Suppressor macrophage treated with lipopolysaccharide for 1 hour (primary cell): ENCODE measurements around the gene GNAL.

Experiments used
- DNase-seq, 3 donors: peaks; one replicate each; pipeline ENCODE4 v3.0.0-alpha.2; 2020 to 2022

The GNAL gene

DNA sequence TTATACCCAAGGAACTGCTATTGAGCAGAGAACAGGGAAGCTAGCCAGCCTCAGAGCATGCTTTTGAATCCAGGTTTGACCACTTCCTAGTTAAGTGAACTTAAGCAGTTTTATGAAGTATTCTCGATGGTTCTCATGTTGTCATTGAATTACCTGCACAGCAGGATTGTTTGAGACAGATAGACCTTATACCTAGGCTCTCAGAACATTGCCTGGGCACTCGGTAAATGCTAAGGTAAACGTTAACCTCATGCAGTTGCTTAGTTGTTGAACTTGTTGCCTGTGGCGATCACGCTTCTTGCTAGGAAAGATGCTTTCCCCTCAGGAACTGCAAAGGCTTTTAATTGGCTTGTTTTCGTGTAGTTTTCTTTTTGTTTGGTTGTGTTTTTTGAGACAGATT is 128.2 kb downstream of the GNAL start:
- no peak for DNase-seq

DNA sequence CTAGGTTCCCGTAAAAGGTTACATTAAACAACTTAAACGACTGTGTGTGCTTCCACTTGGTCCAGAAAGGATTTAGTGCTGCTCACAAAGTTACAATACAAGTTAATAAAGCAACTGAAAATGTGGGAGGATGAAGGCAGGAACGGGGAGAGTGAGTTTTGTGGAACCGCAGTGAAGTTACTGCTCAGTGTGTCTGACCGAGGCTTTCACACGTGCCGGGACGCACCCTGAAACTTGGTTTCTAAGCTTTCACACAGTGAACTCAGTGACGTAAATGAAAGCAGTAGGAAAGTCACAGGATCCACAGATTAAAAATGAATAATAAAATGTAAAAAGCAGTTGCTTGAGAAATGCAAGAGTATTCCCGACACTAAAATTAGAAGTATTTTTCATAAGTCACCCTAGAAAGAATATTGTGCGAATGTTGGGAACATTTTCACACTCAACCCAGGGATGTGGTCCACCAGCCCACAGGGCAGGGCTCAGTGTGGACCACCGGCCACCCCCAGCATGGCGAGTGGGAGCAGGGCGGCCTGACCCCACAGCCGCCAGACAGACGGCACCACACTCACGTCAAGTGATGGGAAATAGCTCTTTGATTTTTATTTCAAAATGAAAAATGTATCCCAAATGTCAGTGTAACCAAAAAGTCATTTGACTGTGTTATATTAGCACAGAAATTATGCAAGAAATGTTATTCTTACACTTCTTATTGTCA is 129.6 kb downstream of the GNAL start:
- DNase-seq, result no peak

DNA sequence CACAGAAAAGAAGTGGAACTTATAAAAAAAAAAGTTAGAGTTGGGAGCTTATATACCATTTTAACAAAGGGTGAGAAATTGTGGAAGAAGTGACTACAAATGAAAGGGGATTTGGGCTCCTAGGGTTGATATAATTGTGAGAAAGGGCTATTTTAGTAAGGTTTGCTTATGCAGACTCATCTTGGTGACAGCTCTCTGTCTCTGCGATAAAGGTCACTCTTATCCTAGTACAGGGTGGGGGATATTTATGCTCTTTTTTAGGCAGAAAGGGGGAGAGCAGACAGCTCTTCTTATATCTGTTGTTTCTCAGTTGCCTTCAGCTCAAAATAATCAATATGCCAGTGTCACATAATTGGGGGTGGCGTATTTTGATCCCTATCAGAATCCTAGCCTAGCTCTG is 130.9 kb downstream of the GNAL start:
- DNase-seq, result no peak

DNA sequence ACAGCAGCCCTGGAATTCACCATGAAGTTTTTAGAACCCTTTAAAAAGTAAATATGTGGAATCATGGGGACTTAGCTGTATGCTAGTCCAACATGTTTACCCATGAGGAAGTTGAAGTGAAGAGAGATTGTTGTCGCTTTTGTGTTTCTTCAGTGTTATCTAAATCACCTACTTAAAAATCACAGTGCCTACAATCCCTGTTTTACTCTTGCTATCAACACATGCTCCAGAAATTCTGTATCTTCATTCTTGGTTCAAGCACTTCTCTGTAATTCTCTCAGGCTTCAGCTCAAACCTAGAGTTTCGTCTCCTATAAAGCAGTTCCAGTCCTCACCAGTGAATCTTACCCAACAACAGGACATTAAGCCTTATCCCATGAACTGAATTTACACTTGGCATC is 131.6 kb downstream of the GNAL start:
- no peak for DNase-seq

DNA sequence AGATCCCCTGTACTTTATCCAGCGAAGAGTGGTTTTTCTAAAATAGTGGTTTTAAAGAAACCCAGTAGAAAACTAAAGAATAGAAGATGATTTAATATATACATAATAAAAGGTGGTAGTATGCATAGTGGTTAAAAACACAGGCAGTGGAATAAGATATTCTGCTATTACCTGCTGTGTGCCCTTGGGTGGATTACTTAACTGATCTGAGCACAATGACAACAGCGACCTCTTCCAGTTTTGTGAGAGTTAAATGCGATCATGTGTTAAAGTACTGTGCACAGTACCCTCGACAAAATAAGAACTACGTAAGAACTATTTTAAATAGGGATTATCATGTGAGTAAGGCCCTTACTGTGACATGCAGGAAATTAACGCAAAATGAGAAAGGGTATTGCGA is 132.1 kb downstream of the GNAL start:
- no peak for DNase-seq

DNA sequence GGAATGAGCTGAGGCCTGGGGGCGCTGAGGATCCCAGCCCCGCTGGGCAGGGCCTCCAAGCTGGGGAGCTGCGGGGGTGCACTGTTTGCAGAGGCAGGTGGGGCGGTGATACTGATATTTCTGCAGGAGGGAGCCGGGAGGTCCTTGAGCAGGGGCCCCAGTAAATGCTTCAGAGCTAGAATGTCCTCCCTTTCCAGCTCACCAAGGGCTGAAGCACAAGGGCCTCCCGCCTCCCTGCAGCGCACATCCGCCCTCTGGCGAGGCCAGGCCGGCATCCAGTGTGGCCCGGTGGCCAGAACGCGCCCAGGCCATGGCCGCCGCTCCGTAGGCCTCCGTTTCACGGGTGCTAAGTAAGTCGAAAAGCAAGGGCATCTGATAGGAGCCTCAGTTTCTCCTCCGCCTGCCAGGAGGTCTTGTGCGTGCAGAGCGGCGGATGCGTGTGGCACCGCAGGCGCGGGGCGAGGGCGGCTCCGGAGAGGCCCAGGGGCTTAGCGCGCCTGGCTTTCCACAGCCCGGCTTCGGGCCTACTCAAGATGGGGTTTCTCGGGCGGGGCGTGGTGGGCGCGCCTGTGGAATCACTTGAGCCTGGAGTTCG is 132.7 kb downstream of the GNAL start:
- no peak for DNase-seq

DNA sequence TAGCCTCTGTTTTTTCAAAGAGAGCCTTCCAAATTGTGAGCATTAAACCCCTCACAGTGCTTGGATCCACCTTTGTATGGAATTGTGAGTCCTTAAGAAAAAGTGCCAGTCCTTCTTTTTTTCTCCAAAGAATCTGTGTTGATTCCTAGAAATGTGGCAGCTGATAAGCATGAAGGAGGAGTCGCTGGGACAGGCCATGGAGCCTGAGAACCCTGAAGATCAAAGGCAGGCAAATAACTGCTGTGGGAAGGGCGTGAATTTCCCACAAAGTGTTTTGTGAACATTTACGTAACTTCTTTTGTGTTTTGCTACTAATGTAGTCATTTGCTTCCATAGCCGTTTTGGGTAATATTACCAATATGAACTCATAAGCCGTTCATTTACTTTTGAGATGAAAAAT is 134.5 kb downstream of the GNAL start:
- no peak for DNase-seq

DNA sequence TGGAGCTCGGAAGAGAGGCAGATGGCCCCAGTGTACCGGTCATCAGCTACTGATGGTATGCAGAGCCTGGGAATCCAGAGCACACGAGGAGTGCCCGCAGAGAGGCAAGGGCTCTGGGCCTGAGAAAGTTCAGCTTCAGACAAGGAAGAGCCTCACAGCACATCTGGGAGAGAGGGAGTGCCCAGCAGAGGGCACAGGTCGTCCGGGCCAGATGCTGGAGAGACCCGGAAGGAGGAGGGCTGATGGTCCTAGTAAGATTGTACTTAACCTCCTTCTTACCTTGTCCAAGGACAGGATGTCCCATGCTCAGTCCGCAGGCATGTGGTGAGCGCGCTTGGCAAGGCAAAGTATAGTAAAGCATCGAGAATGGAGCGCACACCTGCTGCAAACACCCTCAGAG is 137.8 kb downstream of the GNAL start:
- DNase-seq, result peak in 1 of 3 donors; percentile 6

DNA sequence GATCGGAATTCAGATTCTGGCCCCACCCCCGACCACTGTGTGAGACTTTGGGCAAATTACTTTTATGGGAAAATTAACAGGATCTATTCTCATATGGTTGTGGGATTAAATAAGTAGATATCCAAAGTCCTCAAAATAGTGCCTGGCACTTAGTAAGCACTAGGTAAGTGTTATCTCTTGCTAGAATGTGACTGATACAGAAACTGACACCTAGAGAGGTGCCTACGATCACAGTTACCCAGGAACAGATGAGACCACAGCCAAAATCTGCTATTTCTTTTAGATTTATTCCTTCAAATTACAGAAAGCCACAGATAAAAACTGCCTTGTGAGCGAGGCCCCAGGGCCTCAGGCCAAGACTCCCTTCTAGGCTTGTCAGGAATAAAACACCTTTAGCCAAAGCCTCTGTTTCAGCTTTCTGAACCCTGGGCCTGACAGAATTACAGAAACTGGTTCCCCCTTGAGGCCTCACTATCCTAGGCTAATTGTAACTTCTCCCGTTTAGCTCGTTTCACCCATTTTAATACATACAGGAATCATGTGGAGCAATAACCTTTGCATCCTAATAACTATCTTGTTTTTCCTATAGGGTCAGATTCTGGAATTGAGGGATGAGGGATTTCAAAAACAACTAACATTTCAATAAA is 139.8 kb downstream of the GNAL start:
- no peak for DNase-seq

DNA sequence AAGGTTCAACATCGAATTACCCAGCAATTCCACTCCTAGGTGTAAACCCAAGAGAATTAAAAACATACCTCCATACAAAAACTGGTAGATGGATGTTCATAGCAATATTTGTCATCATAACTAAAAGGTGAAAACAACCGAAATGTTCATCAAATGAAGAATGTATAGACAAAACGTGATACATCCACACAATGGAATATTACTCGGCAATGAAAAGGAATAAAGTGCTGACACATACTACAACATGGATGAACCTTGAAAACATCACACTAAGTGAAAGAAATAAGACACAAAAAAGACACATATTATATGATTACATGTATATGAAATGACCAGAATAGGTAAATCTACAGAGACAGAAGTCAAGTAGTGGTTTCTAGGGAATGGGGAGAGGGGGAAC is 141.5 kb downstream of the GNAL start:
- DNase-seq, result no peak

DNA sequence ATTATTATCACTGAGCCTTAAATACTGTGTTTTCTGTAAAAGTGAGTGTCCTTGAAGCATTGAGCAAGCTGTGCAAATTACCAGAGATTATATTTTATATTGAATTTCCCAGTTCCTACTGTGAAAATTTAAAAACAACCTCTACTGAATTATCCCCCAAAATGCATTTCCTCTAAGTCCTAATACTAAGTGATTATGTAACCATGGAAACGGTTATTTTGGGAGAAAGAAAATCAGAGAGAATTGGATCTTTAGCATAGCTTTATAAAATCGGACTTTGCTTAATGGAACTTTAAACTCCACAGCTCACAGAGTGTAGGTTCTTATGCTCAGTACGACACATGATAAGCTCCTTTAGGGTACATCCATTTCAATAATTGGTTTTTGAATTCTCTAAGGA is 142.9 kb downstream of the GNAL start:
- no peak for DNase-seq

DNA sequence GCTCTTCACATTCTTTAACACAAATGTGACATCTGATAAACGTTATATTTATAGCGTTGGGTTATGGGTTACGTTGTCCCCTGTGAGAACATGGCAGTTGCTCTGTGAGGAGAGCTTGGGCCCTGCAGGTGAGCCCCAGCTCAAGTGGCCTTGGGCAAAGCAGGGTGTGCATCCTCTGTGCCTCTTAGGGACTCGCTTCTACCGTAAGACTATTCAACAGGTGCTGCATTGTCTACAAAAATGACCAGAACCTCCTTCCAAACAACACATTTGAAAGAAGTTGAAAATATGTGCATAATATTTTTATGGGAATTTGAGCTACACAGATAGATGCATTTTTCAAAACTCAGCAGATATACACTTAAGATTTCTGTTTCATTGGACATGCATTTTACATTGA is 145.7 kb downstream of the GNAL start:
- no peak for DNase-seq

DNA sequence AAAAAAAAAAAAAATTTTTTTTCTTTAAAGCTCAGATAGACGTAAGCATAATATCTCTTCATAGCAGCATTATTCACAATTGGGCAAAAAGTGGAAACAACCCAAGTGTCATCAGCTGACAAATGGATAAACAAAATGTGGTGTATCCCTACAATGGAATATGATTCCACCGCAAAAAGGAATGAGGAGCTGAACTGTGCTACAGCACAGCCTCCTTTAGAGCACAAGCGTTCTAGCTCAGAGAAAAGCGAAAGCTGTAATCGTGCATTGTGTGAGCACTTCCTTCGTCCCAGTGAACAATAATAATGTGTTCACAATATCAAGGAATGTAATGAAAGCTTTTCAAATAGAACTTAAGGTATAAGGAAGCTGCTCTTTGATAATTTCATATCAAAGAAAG is 150.5 kb downstream of the GNAL start:
- no peak for DNase-seq

DNA sequence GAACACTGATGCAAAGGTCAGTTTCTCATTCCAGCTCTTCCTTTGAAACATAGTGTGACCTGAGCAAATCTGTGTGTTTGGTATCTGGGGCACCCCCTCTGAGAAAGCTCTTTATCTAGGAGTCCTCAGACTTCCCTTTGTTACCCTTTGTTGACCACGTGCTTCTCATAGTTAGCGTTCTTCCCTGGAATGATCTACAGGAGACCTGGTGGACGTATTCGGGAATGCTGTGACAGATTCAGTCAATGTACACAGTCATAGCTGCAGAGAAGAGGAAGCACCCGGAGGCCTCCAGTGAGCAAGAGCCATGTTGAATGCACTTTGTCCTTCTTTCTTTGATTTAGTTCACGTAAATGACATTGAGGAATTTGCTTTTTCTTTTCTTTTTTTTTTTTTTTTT is 151.4 kb downstream of the GNAL start:
- no peak for DNase-seq

DNA sequence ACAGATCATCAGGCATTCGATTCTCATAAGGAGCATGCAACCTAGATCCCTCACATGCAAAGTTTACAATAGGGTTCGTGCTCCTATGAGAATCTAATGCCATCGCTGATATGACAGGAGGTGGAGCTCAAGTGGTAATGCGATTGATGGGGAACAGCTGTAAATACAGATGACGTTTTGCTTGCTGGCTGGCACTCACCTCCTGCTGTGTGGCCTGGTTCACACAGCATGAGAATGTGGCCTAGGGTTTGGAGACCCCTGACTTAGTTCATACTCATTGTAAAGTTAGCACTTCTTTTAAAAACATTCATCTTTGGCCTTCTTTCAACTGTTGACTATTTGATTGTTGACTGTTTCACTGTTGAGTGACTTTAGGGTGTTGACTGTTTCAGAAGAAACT is 153.5 kb downstream of the GNAL start:
- DNase-seq, result no peak

DNA sequence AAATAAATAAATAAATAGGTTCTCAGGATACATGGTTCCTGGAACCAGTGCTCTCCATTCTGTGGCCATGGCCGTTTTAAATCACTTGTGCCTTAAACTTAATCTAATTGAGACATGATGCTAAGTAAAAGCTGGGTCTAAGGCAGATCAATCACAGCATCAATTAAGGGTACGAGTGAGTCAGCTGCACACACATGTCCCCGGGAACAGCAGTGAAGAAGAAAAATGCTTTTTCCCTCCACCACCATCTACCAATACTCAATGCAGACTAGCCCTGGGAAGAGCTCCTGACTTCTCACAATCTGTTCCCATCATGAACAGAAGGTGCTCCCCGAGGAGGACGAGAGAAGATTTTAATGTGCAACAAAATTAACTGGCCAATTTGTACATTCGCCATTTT is 155.4 kb downstream of the GNAL start:
- no peak for DNase-seq

DNA sequence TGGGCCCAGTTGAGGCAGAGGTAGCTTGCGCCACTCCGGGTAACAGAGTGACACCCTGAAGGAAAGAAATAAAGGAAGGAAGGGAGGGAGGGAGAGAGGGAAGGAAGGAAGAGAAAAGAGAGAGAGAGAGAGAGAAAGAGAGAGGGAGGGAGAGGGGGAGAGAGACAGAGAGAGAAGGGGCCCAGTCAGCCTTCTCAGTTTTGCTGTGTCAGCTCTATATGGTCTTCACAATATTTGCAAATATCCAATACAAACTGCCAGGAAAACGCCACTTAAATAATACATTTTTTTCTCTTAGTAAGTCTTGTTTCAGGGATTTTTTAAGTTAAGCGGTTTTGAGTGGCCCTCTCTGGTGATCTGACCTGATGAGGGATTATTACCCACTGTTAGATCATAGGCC is 156.6 kb downstream of the GNAL start:
- no peak for DNase-seq

DNA sequence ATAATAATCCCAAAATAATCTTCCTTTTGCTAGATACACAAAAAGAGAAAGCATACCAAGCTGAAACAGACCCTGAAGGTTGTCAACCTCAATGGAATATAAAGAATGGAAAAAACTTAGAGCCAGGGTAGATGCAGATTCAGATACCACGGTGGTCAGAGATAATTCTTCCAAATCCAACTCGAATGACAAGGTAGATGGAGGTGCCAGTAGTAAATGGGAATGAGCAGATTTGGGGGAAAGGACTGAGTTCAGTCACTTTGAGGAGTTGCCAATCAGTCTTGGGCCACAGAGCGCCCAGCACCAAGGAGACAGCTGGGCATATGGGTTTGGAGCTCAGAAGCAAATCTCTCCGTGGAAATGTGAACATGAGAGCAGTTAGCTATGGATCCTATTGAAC is 158.7 kb downstream of the GNAL start:
- DNase-seq, result no peak

DNA sequence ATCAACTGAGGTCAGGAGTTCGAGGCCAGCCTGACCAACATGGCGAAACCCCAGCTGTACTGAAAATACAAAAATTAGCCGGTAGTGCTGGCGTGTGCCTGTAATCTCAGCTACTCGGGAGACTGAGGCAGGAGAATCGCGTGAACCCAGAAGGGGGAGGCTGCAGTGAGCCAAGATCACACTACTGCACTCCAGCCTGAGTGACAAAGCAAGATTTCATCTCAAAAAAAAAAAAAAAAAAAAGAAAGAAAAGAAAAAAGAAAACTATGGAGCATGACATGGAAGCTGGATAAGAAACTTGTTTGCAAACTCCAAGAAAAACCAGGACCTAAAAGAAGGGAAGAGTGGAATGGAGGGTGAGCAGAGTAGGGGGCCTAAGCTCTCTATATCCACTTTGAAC is 160.2 kb downstream of the GNAL start:
- DNase-seq, result no peak

DNA sequence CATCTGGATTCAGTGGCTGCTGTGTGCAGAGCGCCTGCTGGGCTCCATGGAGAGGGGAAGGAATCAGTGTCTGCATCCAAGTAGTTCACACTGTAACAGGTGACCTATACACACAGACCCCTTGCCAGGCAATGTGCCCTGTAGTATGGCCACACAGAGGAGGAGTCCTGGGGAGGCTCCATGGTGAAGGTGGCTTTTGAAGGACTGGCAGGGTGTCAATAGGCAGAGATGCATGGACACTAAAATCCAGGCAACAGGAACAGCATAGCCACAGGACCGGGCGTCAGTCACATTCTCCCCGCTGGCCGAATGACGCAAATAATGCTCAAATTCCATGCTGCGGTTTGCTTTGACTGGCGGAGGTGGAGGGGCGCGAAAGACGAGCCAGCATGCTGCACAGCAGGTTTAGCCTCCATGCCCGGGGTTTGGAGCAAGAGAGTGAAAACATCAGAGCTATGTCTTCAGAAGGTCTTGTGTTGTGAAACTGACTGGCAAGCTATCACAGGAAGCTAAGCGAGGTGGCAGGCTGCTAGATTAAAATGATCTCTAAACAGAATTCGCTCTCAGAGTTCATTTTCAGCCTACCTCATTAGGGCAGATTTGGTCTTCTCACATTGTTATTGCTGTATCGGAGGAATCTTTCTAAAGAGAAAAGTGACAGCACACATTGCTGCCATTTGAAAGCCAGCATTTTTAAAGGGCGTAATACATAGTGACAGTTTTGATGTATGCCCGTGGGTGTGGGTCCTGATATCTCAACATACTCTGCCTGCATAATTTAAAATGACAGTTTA is 161.0 kb downstream of the GNAL start:
- DNase-seq, result peak; percentile 48 to 66 (median 65)

DNA sequence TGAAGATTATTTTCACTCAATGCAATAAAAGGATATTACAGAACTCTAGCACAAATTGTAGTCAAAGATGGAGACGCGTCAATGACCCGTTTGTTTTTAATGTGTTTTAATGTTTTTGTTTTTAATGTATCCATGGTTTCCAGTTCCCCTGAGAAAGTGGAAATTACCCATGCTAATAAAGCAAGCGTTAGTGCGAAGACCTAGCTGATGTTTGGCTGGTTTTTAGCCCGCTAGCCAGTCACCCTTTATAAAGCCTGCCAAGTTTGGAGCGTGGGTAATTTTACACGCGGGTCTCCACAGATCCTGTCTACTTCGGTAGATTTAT is 161.7 kb downstream of the GNAL start:
- DNase-seq, result peak in 2 of 3 donors; percentile 66 to 75

DNA sequence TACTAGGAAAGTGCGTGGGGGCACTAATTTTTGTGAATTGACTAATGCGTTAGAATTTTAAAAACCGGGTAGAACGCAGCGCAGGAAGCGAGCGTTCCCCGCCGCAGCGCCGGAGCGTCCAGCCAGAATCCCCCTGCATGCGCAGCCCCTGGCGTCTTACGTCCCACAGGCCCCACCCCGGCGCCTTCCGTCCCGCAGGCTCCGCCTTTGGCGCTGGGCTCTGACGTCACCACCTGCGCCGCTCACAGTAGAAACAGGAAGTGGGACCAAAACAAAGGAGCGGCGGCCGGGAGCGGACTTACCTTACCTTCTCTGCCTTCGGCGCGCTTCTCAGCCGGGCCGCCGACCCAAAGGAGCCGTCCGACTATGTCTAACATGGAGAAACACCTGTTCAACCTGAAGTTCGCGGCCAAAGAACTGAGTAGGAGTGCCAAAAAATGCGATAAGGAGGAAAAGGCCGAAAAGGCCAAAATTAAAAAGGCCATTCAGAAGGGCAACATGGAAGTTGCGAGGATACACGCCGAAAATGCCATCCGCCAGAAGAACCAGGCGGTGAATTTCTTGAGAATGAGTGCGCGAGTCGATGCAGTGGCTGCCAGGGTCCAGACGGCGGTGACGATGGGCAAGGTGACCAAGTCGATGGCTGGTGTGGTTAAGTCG is 162.2 kb downstream of the GNAL start, which contains the start of gene CHMP1B:
CHMP1B (plus strand) TSS at position 268 of the 660 bp plus-strand sequence; CDS start at position 367, 99 bp downstream.
- DNase-seq, result peak; percentile 97 to 99 (median 99)

DNA sequence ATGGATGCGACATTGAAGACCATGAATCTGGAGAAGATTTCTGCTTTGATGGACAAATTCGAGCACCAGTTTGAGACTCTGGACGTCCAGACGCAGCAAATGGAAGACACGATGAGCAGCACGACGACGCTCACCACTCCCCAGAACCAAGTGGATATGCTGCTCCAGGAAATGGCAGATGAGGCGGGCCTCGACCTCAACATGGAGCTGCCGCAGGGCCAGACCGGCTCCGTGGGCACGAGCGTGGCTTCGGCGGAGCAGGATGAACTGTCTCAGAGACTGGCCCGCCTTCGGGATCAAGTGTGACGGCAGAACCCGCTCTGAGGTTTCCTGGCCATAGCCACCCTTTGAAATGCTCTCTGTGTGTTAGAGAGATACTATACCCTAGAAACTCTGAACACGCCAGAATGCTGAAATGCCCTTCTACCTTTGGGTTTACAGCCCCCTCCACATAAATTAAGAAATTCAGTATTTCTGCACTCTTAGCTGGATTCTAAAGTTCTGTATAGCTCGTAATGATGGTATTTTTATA is 162.8 kb downstream of the GNAL start:
- DNase-seq, result peak; percentile 57 to 71 (median 66)
